ENCODE measurements around the gene TREX2.

DNA sequence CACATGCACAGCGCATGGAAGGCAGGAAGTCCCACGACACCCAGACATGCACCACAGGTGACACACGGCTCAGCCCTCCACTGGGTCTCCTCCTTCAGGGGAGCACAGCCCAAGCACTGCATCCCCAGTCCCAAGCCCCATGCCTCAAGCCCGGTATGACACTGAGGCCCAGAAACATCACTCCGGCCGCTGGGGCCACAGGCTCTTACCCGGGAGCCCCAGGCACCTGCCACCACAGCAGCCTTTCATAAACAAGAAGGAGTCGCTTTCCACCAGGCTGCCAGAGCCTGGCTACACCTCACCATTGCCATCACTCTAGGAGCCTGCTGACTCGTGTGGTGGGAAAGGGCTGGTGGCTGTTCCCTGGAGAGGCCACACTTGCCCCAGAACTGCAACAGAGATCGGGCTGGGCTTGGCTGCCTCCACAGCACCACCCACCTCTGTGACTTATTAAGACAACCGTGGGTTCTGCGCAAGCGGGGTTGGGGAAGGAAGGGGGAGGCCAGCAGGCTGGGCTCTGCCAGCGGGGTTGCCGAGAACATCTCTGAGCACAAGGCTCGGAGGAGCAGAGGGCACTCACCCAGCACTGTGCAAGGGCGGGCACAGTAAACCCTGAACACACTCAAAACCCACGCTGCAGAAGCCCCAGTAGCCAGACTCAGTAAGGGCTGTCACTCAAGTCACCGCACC lies 20.0 kb upstream of the TREX2 start:
- TF ChIP-seq, protein P1, sequence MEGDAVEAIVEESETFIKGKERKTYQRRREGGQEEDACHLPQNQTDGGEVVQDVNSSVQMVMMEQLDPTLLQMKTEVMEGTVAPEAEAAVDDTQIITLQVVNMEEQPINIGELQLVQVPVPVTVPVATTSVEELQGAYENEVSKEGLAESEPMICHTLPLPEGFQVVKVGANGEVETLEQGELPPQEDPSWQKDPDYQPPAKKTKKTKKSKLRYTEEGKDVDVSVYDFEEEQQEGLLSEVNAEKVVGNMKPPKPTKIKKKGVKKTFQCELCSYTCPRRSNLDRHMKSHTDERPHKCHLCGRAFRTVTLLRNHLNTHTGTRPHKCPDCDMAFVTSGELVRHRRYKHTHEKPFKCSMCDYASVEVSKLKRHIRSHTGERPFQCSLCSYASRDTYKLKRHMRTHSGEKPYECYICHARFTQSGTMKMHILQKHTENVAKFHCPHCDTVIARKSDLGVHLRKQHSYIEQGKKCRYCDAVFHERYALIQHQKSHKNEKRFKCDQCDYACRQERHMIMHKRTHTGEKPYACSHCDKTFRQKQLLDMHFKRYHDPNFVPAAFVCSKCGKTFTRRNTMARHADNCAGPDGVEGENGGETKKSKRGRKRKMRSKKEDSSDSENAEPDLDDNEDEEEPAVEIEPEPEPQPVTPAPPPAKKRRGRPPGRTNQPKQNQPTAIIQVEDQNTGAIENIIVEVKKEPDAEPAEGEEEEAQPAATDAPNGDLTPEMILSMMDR (IDR thresholded peaks at IDR 0.05; ENCODE audit: poor library complexity, severe bottlenecking) = no peak
- TF ChIP-seq, protein P2, sequence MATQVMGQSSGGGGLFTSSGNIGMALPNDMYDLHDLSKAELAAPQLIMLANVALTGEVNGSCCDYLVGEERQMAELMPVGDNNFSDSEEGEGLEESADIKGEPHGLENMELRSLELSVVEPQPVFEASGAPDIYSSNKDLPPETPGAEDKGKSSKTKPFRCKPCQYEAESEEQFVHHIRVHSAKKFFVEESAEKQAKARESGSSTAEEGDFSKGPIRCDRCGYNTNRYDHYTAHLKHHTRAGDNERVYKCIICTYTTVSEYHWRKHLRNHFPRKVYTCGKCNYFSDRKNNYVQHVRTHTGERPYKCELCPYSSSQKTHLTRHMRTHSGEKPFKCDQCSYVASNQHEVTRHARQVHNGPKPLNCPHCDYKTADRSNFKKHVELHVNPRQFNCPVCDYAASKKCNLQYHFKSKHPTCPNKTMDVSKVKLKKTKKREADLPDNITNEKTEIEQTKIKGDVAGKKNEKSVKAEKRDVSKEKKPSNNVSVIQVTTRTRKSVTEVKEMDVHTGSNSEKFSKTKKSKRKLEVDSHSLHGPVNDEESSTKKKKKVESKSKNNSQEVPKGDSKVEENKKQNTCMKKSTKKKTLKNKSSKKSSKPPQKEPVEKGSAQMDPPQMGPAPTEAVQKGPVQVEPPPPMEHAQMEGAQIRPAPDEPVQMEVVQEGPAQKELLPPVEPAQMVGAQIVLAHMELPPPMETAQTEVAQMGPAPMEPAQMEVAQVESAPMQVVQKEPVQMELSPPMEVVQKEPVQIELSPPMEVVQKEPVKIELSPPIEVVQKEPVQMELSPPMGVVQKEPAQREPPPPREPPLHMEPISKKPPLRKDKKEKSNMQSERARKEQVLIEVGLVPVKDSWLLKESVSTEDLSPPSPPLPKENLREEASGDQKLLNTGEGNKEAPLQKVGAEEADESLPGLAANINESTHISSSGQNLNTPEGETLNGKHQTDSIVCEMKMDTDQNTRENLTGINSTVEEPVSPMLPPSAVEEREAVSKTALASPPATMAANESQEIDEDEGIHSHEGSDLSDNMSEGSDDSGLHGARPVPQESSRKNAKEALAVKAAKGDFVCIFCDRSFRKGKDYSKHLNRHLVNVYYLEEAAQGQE (IDR thresholded peaks at IDR 0.05; ENCODE audit: borderline replicate concordance) = no peak
- TF ChIP-seq MXI1 (conservative IDR thresholded peaks at IDR 0.05; ENCODE audit: poor library complexity, severe bottlenecking) = no peak
- no peak for TF ChIP-seq RAD21 (conservative IDR thresholded peaks at IDR 0.05)
- TF ChIP-seq POLR2AphosphoS5 (IDR thresholded peaks at IDR 0.05) = no peak
